ENCODE data around the gene CBFA2T3. TPM values are rescaled to one million over a fixed set of nuclear protein-coding genes. Genes with fewer than 3 reads are reported as not detected.
A peak's percentile ranks its signal among the peaks of the same experiment; 100 is the strongest.

CBFA2T3 gene
- total RNA-seq, 1 experiment from 2014 or later, result 2.9 TPM

GRCh38 chr16:88995194-88995593, 18.2 kb upstream of the CBFA2T3 start:
- no peak overlapping the region for H3K4ac ChIP-seq (ENCODE audit: low read depth, low read length)
- H3K79me2 ChIP-seq (ENCODE audit: insufficient read depth, low read length), result no peaks in the 10 kb centered on the region
- no peak overlapping the region for H4K91ac ChIP-seq (ENCODE audit: insufficient read length, low read depth, low read length)
- no peak overlapping the region for H3K9ac ChIP-seq (ENCODE audit: extremely low read depth, insufficient read length, low read length)
- WGBS (ENCODE audit: extremely low coverage, insufficient read length, low lambda C conversion rate), result no CpG with 5 or more reads among the region's 16 CpGs
- no peaks in the 10 kb centered on the region for H3K23me2 ChIP-seq (ENCODE audit: insufficient read length, low read depth, low read length, poor library complexity, severe bottlenecking)
- peaks cover 8 to 21% of the 10 kb centered on the region in 2 experiments for H3K4me1 Mint-ChIP-seq
- peaks cover 22 to 30% of the 10 kb centered on the region in 2 experiments for H3K9me3 Mint-ChIP-seq
- H3K9me3 ChIP-seq (ENCODE audit: control insufficient read depth, low read depth, low read length), result peaks cover 9% of the 10 kb centered on the region
- H3K27ac Mint-ChIP-seq, result peak overlapping the region in 1 of 3 experiments; percentile 41; a peak in 1 of 7 replicates
- peaks cover 0 to 18% (median 11%) of the 10 kb centered on the region in 3 experiments for H3K36me3 Mint-ChIP-seq (ENCODE audit: insufficient read depth in 1 of 3, low read depth in 3 of 3)
- no peak overlapping the region for H3K23ac ChIP-seq (ENCODE audit: insufficient read length, low read depth, low read length)
- H2BK15ac ChIP-seq (ENCODE audit: low read depth, low read length), result no peak overlapping the region
- H2BK5ac ChIP-seq (ENCODE audit: insufficient read length, low read length), result no peak overlapping the region
- no peak overlapping the region for H3T11ph ChIP-seq (ENCODE audit: low read length)
- H3K79me1 ChIP-seq (ENCODE audit: insufficient read depth, low read depth, low read length, poor library complexity, severe bottlenecking), result no peaks in the 10 kb centered on the region
- H2AK5ac ChIP-seq (ENCODE audit: insufficient read length, low read length), result no peak overlapping the region
- H3K56ac ChIP-seq (ENCODE audit: insufficient read length, low read depth, low read length), result no peak overlapping the region
- H2BK20ac ChIP-seq (ENCODE audit: low read depth, low read length, poor library complexity, severe bottlenecking), result no peak overlapping the region
- no peak overlapping the region for H3K4me3 Mint-ChIP-seq
- DNase-seq, result no peak
- H3K27me3 Mint-ChIP-seq (ENCODE audit: low read depth), result peaks cover 11% of the 10 kb centered on the region
- H3K14ac ChIP-seq (ENCODE audit: insufficient read depth, low read length), result no peak overlapping the region
- no peak for TF ChIP-seq CTCF (conservative IDR thresholded peaks at IDR 0.05)
- H2AFZ ChIP-seq (ENCODE audit: low read length), result no peak overlapping the region
- H3K4me1 ChIP-seq (ENCODE audit: insufficient read depth, low read length), result no peaks in the 10 kb centered on the region
- no peak overlapping the region for H4K5ac ChIP-seq (ENCODE audit: insufficient read length, low read depth, low read length)
- no peak overlapping the region for H2BK120ac ChIP-seq (ENCODE audit: low read depth, low read length, poor library complexity, severe bottlenecking)
- no peak overlapping the region for H3K4me2 ChIP-seq (ENCODE audit: insufficient read depth, insufficient read length, low read length)
- H3K27ac ChIP-seq (ENCODE audit: insufficient read length, low read depth, low read length), result no peak overlapping the region
- no peak overlapping the region for H2BK12ac ChIP-seq (ENCODE audit: insufficient read length, low read depth, low read length)
- H4K20me1 ChIP-seq (ENCODE audit: control insufficient read depth, insufficient read depth, insufficient read length), result no peaks in the 10 kb centered on the region
- H3K18ac ChIP-seq (ENCODE audit: insufficient read length, low read depth, low read length), result no peak overlapping the region
- H3K27me3 ChIP-seq (ENCODE audit: insufficient read depth, low read length), result no peaks in the 10 kb centered on the region
- H4K8ac ChIP-seq (replicated peaks; ENCODE audit: insufficient read length, low read depth, low read length), result no peak overlapping the region

Data from H9 (cell line).